HG03457 (cell line): Measurements from ENCODE around the gene SLTM.
"Not testable (repeated sequence)": the region's sequence is repeated elsewhere in the genome, so short reads cannot be mapped to it uniquely, and the experiment has no call there.

ENCODE experiments used
- ATAC-seq: cut with Tn5 transposase; IDR thresholded peaks from one replicate; pipeline ENCODE4 v1.9.1; 2021; ENCODE audit warnings: moderate number of reproducible peaks; ENCODE audit not compliant: unreplicated experiment

SLTM gene

GRCh38 chr15:58933281-58934113, at the start of gene SLTM:
TSS of gene SLTM (minus strand) at chr15:58933679. CDS start at chr15:58933565, 114 bp downstream.
- peak; percentile 81 for ATAC-seq

GRCh38 chr15:58983261-58983660, 49.8 kb upstream of the SLTM start:
- no peak for ATAC-seq

DNA sequence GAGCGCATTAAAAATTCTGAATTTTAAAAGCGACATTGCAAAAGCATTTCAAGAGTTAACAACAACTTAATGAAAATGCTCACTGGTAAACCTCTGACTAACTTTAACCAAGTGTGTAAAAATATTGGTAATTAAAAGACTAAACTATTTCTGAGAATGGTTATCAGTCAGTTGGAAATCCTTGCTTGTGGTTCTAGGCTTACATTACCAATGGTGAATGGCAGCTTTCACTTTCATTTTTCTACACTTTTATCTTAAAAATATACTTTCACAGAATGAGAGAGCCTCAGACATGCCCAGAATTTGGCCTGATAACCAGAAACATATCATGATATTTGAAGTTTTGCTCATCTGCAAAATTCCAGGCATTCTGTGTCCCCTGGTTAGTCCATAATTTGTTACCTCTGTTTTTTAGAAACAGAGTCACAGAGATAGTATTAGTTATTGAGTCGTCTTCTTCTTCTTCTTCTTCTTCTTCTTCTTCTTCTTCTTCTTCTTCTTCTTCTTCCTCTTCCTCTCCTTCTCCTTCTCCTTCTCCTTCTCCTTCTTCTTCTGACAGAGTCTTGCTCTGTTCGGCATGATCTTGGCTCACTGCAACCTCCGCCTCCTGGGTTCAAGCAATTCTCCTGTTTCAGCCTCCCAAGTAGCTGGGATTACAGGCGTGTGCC, 48.5 kb upstream of the SLTM start:
- no peak for ATAC-seq

DNA sequence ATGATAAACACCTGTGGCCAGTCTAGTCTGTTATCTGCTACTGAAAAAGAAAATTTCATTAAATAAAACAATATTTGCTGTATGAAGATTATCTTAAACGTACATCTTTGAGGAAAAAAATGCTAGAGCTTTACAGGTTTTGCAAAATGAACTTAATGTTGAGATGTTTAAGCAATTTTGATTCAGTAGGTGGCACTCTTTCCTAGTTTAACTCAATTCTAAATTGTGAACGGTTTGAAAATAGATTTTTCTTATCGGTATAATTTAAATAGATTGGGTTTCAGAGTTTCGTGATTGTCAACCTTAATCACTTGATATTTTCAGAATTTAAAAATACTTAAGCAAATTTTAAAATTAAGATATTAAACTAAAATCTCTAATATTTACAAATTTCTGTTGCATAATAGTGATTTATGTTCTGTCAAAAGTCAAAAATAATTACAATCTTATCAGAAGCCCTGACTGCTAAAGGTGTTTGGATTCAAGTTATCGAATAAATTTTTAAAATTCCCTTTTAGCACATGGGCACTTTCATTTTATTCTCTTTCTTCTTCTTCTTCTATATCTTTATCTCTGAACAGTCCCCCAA, 47.0 kb upstream of the SLTM start:
- ATAC-seq: no peak

DNA sequence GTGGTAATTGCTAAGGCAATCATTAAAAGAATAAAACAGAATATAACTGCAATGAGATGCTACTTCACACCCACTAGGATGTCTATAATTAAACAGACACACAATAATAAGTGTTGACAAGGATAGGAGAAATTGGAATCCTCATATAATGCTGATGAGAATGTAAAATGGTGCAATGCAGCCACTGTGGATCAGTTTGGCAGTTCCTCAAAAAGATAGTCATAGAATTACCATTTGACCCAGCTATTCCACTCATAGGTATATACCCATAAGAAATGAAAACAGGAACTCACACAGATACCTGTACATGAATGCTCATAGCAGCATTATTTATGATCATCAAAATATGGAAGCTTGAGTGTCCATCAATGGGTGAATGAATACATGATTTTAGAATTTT, 44.4 kb upstream of the SLTM start:
- no peak for ATAC-seq

GRCh38 chr15:58967479-58967878, 34.0 kb upstream of the SLTM start:
- ATAC-seq: no peak

GRCh38 chr15:58966698-58967097, 33.2 kb upstream of the SLTM start:
- no peak for ATAC-seq

- ATAC-seq: no peak
These were observed 29.4 kb upstream of the SLTM start for GRCh38 chr15:58962662-58963565.

- no peak for ATAC-seq
These were observed 28.7 kb upstream of the SLTM start for GRCh38 chr15:58962136-58962535.

DNA sequence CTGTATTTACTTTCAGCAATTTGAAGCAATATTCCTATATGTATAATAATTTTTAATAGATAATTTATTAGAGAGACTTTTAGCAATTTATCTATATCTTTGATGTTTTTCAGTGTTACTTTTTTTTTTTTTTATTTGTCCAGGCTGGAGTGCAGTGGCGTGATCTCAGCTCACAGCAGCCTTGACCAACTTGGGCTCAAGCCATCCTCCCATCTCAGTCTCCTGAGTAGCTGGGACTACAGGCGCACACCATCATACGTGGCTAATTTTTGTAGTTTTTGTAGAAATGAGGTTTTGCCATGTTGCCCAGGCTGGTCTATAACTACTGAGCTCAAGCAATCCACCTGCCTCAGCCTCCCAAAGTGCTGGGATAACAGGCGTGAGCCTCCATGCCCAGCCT, 25.3 kb upstream of the SLTM start:
- ATAC-seq: no peak

- no peak for ATAC-seq
These were observed 23.9 kb upstream of the SLTM start for GRCh38 chr15:58957101-58957973.

DNA sequence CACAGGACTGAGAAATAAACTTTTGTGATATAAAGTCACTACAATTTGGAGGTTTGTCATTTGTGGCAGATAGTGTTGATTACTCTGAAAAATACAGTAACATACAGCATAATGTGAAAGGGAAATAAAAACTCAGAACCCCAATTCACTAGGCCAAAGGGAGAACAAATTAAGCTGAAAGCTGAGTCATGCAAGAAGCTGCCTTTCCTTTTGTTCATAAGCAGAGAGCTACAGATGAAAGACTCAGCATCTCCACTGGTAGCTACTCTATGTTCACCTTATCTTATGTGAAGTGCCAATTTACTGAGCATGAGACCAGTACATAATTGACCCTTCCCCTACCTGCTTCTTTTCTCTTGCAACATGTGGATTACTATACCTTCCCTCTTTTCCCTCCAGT, 19.3 kb upstream of the SLTM start:
- no peak for ATAC-seq

DNA sequence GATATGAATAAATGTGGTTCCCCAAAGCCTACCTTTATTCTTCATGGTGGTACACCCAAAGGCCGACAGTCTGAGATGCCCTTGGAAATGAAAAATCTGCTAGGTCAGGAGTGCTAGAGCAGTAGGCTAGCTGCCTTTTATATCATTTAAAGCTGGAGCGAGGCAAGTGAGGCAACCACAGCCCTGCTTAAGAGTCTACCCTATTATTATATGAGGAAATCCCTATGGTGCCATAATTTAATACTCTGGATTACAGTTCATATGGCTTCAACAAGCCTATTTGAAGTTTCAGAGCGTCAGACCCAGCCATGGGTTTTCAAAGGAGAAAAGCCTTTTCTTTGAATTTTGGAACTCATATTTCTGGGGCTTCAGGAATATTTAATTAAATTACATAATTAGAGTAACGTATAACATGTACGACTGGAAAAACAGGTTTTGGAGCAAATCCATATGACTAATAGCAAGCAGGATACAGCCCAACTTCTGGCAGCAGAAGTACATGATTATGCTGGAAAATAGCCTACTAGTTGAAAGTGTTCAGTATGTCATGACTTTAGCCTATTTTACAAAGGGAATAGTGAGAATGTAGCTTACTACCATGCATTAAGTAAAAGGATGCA, 18.0 kb upstream of the SLTM start:
- no peak for ATAC-seq

- no peak for ATAC-seq
These were observed 13.7 kb upstream of the SLTM start for GRCh38 chr15:58947179-58947578.

DNA sequence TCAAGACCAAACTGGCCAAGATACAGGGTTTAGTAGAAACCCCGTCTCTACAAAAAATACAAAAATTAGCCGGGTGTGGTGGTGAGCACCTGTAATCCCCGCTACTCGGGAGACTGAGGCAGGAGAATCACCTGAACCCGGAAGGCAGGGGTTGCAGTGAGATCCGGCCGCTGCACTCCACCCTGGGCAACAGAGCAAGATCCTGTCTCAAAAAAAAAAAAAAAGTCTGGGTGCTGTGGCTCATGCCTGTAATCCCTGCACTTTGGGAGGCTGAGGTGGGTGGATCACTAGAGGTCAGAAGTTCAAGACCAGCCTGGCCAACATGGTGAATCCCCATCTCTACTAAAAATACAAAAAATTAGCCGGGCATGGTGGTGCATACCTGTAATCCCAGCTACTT, 1.5 kb upstream of the SLTM start:
- ATAC-seq: not testable (repeated sequence)

DNA sequence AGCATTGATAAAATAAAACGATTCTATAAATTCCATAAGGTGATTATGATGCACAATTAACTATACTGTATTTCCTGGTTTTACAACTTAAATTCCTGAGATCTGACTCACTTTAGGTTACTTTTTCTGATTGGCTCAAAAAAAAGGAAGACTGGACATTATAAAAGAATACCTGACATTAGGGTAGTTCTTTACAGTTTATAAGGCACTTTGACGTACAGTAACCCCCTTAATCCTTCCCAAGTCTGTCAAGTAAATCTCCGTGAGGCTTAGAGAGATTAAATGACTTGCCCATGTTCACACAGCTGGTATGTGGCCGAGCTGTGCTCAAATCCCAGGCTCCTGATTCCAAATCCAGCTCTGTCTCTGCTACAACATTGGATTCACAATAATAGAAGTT, 1.0 kb upstream of the SLTM start:
- ATAC-seq: no peak

DNA sequence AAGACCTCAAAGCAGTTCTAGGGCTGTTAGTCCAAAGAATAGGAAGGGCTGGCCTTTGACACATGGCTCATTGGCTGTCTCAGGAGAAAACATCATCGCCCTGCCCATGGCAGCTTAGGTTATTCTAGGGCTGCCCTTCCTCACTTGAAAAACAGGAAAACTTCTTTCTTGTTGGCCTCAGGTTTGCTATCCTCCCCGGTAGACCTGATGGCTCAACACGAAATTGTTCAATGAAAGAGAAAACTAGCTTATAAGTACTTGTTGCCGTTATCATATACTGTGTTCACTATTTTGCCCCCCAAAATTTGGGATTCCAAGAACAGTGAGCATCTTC, 602 bp upstream of the SLTM start:
- ATAC-seq: no peak

- peak; percentile 28 for ATAC-seq
These were observed 684 bp downstream of the SLTM start for GRCh38 chr15:58932710-58933280.

DNA sequence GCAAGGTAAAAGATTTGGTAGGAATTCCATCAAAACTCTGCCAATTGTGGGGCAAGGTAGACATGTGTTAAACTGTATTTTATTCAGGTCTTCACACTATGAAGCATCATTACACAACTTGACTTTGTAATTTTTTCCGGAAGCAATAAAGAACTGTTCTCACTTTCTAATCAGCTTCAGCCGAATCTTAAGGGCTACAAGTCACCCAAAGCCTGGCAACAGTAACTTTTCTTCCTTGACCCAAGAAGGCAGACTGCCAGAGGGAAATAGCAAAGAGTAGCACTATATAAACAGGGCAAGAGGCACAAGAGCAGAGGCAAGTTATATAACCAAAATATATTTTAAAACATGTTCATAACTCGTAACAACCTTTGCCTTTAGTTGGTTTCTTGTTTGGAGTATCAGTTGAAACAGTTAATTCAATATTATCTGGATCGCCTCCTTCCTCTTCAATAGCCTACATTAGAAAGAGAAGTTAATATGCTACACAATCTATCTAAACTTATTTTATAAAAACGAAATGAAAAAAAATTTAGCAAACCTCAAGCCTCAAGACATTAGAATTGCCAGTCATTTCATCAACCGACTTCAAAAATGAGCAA, 1.4 kb downstream of the SLTM start:
- ATAC-seq: no peak
